NCI-H1436 treated with DMSO at 0.1 percent for 48 hours (cell line): ENCODE data around the gene FKBP15.
"Not testable (repeated sequence)": the region's sequence is repeated elsewhere in the genome, so short reads cannot be mapped to it uniquely, and the experiment has no call there.

ENCODE experiments used
- DNase-seq: peaks from one replicate; lab custom pipeline; 2025; lab: John Stamatoyannopoulos, UW

FKBP15 gene

DNA sequence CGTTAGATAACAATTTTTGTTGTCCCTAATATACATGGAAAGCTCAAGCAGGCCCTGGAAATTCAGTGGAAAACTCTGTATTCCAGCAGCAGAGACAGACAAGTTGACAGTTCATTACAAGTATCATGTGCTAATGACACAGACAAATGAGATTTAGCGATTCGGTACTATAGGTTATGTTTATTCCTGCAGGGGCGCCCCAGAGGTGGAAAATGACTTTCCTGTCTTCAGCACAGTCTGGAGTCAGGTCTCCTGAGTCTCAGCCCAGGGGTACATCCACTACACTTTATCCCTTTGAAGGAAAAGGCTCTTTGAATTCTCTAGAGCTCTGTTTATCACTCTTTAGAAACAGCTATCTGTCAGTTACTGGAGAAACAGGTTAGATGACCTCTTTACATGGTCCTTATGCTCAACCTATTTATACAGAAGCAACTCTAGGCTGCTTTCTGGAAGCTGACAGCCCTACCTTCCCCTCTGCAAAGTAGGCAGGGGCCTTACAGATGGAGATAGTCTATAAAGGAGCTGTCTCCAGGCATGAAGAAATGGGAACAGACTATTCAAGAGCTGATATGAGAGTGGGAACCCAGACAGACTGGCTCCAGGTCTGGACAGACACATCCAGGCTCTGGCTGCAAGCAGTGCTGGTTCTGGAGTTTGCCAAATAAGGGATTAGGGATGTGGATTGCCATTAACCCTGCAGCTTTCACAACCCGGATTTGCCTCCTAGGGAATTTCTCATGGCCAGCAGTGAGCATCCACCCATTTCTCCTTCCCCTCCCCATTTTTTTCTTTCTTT lies 77.4 kb downstream of the FKBP15 start:
- DNase-seq: no peak

DNA sequence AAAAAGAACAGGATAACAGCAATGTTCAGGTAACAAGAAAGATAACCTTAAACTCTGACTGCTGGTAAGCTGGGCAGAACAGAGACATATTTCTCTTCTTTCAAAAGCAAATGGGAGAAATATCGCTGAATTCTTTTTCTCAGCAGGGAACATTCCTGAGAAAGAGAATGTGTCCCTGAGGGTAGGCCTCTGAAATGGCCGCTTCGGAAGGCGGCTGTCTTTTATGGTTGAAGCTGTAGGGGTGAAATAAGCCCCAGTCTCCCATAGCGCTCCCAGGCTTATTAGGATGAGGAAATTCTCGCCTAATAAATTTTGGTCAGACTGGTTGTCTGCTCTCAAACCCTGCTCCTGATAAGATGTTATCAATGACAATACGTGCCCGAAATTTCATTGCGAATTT lies 80.2 kb downstream of the FKBP15 start:
- not testable (repeated sequence) for DNase-seq

DNA sequence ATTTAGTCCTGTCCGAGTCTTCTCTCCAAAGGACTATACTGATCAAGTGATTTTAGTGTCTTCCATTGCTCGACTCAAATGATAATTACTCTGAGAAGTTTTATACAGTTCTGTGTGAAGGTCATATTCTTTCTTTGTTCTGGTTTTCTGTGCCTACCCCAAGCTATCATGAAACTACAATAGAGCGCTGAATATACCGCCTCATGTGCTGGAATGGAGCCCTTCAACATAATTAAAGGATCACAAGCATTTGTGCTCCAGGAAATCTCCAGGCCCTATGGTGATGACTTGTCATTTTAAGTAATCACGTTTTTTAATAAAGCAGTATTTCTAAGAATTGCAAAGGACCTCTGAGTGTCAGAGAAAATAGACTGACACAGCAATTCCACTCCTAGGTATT lies 81.1 kb downstream of the FKBP15 start:
- no peak for DNase-seq

DNA sequence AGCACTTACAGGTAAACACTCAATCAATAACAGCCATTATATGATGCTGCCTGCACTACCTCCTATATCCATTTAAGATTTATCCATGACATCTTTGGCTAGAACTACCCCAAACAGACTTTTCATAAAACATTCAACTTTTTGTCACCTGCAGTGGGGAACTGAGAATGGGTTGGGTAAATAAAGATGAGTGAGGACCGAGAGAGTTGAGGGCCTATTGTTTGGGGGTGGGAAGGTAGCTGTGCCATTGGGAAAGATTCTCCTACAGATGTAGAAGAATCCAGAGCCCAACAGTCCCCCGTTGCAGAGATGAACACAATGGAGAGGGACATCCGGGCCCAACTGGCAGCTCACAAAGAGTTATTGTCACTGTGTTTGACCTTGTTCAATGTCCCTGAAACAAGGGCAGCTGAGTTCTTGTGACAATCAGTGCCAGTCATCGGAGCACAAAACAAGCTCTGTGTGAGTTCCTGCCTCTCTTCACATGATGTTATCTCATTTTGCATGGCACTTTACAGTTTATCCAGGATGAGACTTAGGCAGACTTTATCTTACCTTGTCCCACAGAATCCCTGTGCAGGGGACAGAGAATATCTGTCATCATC lies 81.8 kb downstream of the FKBP15 start:
- no peak for DNase-seq

DNA sequence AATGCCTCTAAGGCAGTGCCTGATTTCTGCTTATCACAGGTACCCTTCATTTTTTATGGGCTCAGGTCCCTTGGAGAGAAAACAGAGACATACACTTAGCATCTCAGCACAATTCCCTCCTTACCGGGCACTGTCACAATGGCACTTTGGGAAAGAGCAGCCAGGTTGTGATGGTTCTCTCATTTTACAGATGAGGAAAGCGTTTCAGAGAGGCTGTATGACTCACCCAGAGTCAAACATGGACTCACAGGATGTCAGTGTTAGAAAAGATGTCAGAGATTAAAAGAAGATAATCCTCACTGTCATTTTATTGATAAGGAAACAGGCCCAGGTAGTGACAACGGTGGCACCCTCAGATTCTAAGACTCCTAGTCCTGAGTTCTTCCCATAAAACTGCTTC lies 82.3 kb downstream of the FKBP15 start:
- DNase-seq: no peak

DNA sequence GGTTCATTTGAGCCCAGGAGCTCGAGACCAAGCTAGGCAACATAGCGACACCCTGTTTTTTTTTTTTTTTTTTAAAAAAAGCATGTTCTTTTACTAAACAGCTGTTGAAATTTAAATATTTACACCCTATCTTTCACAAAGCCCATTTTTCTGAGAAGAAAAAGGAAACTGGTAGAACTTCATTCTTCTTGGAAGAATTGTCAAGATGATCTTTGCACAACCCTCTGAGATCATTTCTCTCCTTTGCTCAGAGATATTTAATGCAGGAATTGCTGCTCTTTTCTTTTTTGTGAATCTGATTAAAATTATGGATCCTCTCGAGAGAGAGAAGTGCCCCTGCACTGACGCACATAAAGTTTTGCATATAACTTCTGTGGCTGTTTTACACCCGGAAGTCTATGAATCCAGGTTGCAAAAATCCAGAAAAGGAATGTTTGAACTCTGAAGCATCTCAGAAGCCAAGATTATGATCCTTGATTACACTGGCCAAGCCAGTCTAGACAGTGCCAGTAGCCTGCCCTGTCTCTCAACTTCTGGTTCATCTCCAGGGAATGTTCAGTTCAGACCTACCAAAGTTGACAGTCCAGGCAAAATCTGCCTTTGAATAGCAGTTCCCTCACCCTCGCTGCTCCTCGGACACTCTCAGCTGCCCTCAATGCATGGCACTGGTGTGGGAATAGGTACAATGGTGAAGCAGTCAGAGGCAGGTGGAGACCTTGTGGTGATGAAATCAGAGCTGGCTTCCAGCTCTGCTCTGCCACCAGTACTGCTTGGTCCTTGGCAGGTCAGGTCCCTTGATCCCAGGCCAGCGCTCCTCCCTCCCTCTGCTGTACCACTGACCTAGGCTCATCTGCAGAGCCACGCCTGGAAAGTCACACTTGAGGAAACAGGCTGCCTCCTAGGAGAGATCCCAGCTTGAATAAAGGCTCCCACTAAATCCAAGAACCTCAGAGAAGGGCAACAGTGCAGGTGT lies 83.6 kb downstream of the FKBP15 start:
- no peak for DNase-seq

DNA sequence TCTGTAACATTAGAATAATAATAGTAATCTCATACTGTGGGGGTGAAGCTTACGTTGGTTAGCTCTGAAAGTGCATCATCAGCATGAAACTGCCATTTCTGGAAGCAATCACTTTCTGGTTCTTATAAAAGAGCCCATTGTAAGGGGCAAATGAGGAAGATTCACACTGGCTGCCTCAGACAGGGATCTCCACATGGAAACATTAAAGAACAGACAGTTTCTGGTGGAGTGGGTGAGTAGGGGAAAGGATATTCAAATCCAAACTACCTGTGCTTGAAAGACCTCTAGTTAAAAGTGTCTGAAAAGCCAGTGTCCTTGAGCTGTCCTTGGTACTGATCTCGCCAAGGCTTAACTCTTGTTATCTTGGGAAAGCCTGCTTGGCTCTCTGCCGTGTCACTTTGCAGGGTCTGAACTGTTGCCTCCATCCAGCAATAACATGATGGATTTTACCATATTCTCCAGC lies 89.4 kb downstream of the FKBP15 start:
- DNase-seq: no peak

DNA sequence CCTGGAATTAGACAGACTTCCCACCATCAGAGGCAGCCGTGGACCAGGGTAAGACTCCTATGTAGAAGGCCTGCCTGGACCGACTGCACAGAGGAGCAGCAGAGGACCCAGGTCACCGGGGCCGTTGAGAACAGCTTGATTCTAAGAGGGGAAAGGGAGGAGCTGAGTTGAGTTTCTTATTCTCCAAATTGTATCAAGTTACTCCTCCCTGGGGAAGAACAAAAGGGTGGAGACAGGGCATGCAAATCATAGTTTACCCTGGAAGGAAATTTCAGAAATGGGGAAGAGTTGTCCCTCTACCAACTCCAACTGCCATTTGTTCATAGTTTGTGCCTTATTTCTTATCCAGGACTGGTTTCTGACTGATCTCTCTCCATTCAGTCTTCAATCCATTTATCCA lies 91.2 kb downstream of the FKBP15 start:
- DNase-seq: no peak

DNA sequence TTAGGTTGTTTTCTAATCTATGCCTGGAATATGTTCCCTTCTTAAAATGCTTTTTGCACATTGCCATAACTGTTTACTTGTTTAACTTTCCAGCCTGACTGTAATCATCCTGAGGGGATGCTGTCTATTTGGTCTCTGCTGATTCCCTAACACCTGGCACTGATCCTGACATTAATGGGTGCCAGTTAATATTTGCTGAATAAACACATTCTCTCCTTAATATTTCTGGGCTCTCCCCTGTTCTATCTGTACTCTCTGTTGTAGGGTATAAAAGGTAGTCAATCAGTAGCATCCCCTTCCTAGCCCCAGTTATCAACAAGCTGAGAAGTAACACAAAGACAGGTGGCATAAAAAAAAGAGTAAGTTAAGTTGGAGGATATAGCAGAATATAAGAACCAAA lies 91.6 kb downstream of the FKBP15 start:
- DNase-seq: no peak

DNA sequence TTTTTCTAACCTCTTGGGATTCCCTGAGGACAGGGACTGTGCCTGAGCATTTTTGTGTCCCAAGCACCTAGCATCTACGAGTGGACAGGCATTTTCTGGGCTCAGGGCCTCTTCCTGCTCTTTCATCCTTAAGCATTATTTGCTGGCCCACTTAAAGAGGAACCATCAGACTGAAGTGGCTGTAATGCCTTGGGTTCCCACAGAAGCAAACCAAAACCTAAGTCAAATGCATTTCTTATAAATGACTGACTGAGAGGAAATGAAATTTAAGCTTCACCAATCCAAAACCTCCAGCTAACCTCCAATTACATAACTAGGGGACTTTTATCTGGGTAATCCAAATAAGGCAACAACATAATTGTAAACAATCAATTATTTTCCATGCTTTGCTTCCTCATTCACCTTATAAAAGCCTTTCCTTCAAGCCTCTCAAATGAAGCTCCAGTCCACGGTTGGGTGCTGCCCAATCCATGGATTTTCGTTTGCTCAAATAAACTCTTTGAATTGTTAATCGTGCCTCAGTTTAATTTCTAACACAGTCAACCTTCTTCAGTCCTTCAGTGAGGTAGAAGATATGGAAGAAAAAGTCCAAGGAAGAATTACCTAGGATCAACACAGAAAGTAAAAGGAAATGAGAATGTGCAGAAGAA lies 95.6 kb downstream of the FKBP15 start:
- DNase-seq: no peak

DNA sequence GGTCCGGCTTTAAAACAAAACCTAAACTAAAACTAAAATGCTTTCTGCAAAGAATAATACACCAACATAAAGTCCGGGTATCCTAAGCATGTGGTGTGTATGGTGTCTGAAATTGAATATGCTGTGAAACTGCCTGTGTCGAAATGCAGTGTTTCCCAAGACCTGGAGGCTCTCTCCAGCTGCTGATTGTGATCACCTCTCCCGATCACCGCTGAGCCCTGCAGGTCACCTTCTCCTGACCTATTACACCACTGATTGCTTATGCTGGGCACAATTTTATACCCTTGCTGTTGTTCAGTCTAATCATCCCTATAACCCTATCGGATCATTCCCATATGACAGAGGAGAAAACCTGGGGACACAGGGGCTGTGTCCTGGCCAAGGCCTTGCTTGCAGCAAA lies 102.2 kb downstream of the FKBP15 start:
- DNase-seq: not testable (repeated sequence)
